ENCODE measurements around the gene MRPL51. TPM values are rescaled to one million over a fixed set of nuclear protein-coding genes. Genes with fewer than 3 reads are reported as not detected.
"Not testable (repeated sequence)": the region's sequence is repeated elsewhere in the genome, so short reads cannot be mapped to it uniquely, and the experiment has no call there.

MRPL51 gene
- 100 to 1,000 TPM; 232 to 275 TPM for total RNA-seq

GRCh38 chr12:6492838-6493496, at the start of gene MRPL51:
Gene MRPL51 (minus strand): TSS chr12:6493262. CDS start chr12:6493136, 126 bp downstream.
- no peaks in the 10 kb centered on the region for H3K27me3 Mint-ChIP-seq
- no peaks in the 10 kb centered on the region for H3K9me3 Mint-ChIP-seq (ENCODE audit: low read depth)
- H3K27ac Mint-ChIP-seq = peak within 1 kb of the TSS; percentile 98
- DNase-seq (peak; percentile 97), ATAC-seq (peak; percentile 73)
- H3K36me3 Mint-ChIP-seq (ENCODE audit: low read depth) = peaks cover 49% of the 10 kb centered on the region
- H3K4me1 Mint-ChIP-seq = peaks cover 33% of the 10 kb centered on the region
- intact Hi-C loops (cut with DNase I, micrococcal nuclease) = loop anchor here (1.0 to 5.0 kb wide), 13 partner anchors 23 to 477 kb away; partner anchors contain the start of genes VAMP1 (in 2 of the 2), COPS7A (in 1 of the 2), EMG1 (in 1 of the 2) and GAPDH (in 1 of the 2)
- ChIA-PET POLR2A (interaction anchor here (0.6 to 1.7 kb wide), 14 partner anchors 21 to 380 kb away, joined by 3 to 19 read pairs (median 4); partner anchors contain the start of genes CD27, COPS7A, GAPDH and SPSB2), CTCF (interaction anchor here (0.6 to 3.7 kb wide), 12 partner anchors 12 to 473 kb away, joined by 3 to 16 read pairs (median 4); partner anchors contain the start of gene VAMP1)
- H3K4me3 Mint-ChIP-seq = peak within 1 kb of the TSS; percentile 94

DNA sequence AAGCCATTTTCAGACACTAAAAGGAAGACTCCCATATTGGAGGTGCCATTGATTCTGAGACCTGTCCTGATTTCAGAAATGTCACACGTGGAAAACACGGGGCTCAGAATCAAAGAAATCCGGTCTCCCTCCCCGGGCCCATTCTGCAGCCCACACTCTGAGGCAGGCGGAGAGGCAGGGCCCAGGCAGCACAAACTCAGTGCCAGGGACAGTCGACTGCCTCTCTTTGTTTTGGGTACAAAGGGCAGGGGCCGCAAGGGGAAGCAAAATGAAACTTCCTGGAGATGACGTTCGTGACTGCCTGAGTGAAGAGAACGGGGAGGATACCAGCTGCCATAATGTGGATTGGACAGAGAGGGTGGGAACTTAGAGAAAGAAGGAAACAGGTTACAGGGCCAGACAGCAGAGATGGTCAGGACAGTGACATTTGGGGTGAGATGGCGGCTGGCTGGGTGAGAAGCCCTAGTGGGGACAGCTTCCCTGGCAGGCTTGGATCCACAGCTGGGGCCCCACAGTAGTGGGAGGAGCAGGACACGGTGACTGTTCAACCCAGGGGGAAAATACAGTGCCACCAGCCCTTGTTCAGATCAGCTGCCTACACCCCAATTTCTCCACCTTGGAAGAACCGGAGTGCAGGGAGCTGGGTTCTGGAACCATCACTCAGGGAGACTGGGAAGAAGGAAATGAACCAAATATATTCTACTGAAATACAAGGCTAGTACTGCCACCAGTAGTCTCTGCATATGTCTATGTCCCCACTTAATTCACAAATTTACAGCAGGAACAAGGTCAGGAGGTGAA, 49.3 kb upstream of the MRPL51 start:
- intact Hi-C loops (cut with DNase I, micrococcal nuclease) = no loop called here
- DNase-seq (no peak), ATAC-seq (no peak)
- H3K4me3 Mint-ChIP-seq = no peak overlapping the region
- no peaks in the 10 kb centered on the region for H3K27me3 Mint-ChIP-seq
- peak overlapping the region; percentile 59 for H3K27ac Mint-ChIP-seq
- peaks cover 21% of the 10 kb centered on the region for H3K36me3 Mint-ChIP-seq (ENCODE audit: low read depth)
- no peaks in the 10 kb centered on the region for H3K9me3 Mint-ChIP-seq (ENCODE audit: low read depth)
- POLR2A ChIA-PET = no interaction called here
- CTCF ChIA-PET = interaction anchor here (0.5 to 9.4 kb wide), 2 partner anchors 13 to 232 kb away, joined by 3 to 141 read pairs; partner anchors contain the start of gene IFFO1
- H3K4me1 Mint-ChIP-seq = peaks cover 43% of the 10 kb centered on the region

DNA sequence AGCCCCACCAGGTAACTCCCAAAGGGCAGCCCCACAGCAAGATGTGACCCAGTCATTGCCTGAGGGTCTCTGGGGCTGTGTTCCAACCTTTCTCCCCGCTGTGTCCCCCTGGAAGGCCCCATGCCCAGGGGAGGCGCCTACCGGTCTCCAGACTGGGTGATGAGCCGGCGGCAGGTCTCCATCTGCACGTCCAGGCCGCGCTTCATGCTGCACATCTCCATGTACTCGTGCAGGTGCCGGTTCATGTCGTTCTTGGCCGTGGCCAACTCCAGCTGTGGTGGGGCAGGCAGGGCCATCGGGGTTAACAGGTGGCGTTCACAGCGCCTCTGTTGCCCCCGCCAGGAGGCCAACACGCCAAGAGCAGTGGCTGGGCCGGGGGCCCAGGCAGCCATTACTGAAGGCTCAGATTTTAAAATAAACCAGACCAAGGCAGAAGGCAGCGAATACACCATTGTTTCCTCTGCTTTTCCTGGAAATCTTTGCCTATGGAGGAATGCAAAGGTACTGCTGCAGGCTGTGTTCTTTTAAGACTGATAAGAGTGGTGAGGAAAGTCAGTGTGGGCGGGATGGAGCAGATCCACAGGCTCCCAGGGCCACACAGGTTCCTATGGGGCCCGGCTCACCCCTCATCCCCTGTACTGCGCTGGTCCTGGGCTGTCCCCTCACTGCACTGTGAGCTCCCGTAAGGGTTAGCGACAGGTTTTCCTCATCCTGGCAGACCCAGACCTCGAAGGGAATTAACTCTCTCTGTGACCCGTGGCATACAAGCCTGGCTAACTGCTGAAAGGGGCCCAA, 48.5 kb upstream of the MRPL51 start:
- intact Hi-C loops (cut with DNase I, micrococcal nuclease) = no loop called here
- Mint-ChIP-seq H3K27me3 (no peaks in the 10 kb centered on the region), H3K27ac (peak overlapping the region; percentile 58), H3K36me3 (ENCODE audit: low read depth) (peaks cover 25% of the 10 kb centered on the region), H3K4me1 (peaks cover 50% of the 10 kb centered on the region), H3K9me3 (ENCODE audit: low read depth) (no peaks in the 10 kb centered on the region), H3K4me3 (no peak overlapping the region)
- ChIA-PET CTCF (interaction anchor here (0.5 to 9.4 kb wide), 3 partner anchors 14 to 233 kb away, joined by 3 to 141 read pairs (median 3); partner anchors contain the start of gene IFFO1), POLR2A (interaction anchor here (0.7 kb wide), 1 partner anchor 9 kb away, joined by 5 read pairs; no protein-coding TSS in a partner anchor)
- ATAC-seq (no peak), DNase-seq (no peak)

GRCh38 chr12:6540181-6540877, 47.3 kb upstream of the MRPL51 start:
- H3K4me1 Mint-ChIP-seq = peaks cover 53% of the 10 kb centered on the region
- ChIA-PET CTCF (interaction anchor here (0.5 to 9.4 kb wide), 13 partner anchors 15 to 312 kb away, joined by 3 to 141 read pairs (median 4); partner anchors contain the start of genes CDCA3, IFFO1 and USP5), POLR2A (interaction anchor here (0.7 to 1.3 kb wide), 4 partner anchors 8 to 283 kb away, joined by 3 to 5 read pairs (median 4); partner anchors contain the start of gene MRPL51)

GRCh38 chr12:6539707-6540134, 46.7 kb upstream of the MRPL51 start:
- peak overlapping the region; percentile 73 for H3K27ac Mint-ChIP-seq
- H3K4me3 Mint-ChIP-seq = no peak overlapping the region
- H3K36me3 Mint-ChIP-seq (ENCODE audit: low read depth) = peaks cover 37% of the 10 kb centered on the region
- intact Hi-C loops (cut with DNase I, micrococcal nuclease) = loop anchor here (1.0 to 10.0 kb wide), 3 partner anchors 17 to 1395 kb away; partner anchors contain the start of genes IFFO1 (in 1 of the 2) and SLC2A3 (in 1 of the 2)
- CTCF ChIA-PET = interaction anchor here (0.5 to 9.4 kb wide), 12 partner anchors 15 to 312 kb away, joined by 3 to 141 read pairs (median 4); partner anchors contain the start of genes CDCA3, IFFO1 and USP5
- peaks cover 53% of the 10 kb centered on the region for H3K4me1 Mint-ChIP-seq
- POLR2A ChIA-PET = interaction anchor here (0.6 to 1.3 kb wide), 7 partner anchors 47 to 352 kb away, joined by 3 to 4 read pairs (median 3); partner anchors contain the start of gene MRPL51
- no peak for ATAC-seq
- H3K9me3 Mint-ChIP-seq (ENCODE audit: low read depth) = no peaks in the 10 kb centered on the region
- peak; percentile 23 for DNase-seq
- no peaks in the 10 kb centered on the region for H3K27me3 Mint-ChIP-seq

More at GRCh38 chr12:6540181-6540877, 47.3 kb upstream of the MRPL51 start:
- Mint-ChIP-seq H3K36me3 (ENCODE audit: low read depth) (peaks cover 31% of the 10 kb centered on the region), H3K4me3 (peak overlapping the region; percentile 45), H3K9me3 (ENCODE audit: low read depth) (no peaks in the 10 kb centered on the region), H3K27me3 (no peaks in the 10 kb centered on the region), H3K27ac (peak overlapping the region; percentile 73)
- DNase-seq (peak; percentile 72), ATAC-seq (peak; percentile 24)
- intact Hi-C loops (cut with DNase I, micrococcal nuclease) = loop anchor here in 1 of 2 experiments (1.0 kb wide), 1 partner anchor 16 kb away; the partner anchor contains the start of gene IFFO1

DNA sequence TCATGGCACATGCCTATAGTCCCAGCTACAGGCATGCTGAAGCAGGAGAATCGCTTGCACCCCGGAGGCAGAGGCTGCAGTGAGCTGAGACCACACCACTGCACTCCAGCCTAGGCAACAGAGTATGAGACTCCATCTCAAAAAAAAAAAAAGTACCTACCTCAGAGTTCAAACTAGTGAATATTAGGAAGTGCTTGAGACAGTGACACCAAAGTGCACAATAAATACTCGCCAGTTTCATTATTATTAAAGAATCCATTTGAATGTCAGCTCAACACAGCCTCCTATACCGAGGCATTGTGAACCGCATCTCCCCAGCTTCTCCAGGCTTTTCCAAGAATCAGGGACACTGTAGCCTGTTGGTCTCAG, 46.2 kb upstream of the MRPL51 start:
- ATAC-seq (no peak), DNase-seq (peak; percentile 40)
- Mint-ChIP-seq H3K27ac (peak overlapping the region; percentile 49), H3K36me3 (ENCODE audit: low read depth) (peaks cover 37% of the 10 kb centered on the region), H3K4me3 (peak overlapping the region; percentile 98), H3K9me3 (ENCODE audit: low read depth) (no peaks in the 10 kb centered on the region), H3K4me1 (peaks cover 53% of the 10 kb centered on the region), H3K27me3 (no peaks in the 10 kb centered on the region)
- ChIA-PET POLR2A (interaction anchor here (0.6 to 1.3 kb wide), 9 partner anchors 46 to 352 kb away, joined by 3 to 4 read pairs (median 3); partner anchors contain the start of genes MRPL51 and USP5), CTCF (interaction anchor here (0.5 to 9.4 kb wide), 11 partner anchors 7 to 334 kb away, joined by 3 to 141 read pairs (median 10); partner anchors contain the start of genes CDCA3, IFFO1, LTBR and NOP2)
- intact Hi-C loops (cut with DNase I, micrococcal nuclease) = loop anchor here in 1 of 2 experiments (5.0 to 10.0 kb wide), 2 partner anchors 217 to 1396 kb away; partner anchors contain the start of gene SLC2A3

DNA sequence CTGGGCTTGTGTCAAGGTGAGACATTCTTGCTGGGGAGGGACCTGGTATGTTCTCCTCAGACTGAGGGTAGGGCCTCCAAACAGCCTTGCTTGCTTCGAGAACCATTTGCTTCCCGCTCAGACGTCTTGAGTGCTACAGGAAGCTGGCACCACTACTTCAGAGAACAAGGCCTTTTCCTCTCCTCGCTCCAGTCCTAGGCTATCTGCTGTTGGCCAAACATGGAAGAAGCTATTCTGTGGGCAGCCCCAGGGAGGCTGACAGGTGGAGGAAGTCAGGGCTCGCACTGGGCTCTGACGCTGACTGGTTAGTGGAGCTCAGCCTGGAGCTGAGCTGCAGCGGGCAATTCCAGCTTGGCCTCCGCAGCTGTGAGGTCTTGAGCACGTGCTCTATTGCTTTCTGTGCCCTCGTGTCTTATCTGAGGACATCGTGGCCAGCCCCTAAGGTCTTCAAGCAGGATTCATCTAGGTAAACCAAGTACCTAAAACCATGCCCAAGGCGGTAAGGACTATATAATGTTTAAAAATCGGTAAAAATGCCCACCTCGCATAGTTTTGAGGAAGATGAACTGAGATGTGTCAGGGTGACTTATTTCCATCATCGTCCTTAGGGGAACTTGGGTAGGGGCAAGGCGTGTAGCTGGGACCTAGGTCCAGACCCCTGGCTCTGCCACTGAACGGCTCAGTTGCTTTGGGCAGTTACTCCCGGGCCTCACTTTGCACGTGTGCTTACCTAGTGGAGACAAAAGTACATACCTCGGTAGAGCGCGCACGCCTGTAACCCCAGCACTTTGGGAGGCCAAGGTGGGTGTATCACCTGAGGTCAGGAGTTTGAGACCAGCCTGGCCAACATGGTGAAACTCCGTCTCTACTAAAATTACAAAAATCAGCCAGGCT, 45.6 kb upstream of the MRPL51 start:
- ChIA-PET CTCF (interaction anchor here (0.5 to 9.4 kb wide), 20 partner anchors 8 to 378 kb away, joined by 3 to 141 read pairs (median 6); partner anchors contain the start of genes CDCA3, IFFO1, LTBR and MRPL51), POLR2A (interaction anchor here (0.5 to 1.3 kb wide), 9 partner anchors 15 to 326 kb away, joined by 3 to 6 read pairs (median 4); partner anchors contain the start of genes MRPL51 and USP5)
- H3K4me1 Mint-ChIP-seq = peaks cover 53% of the 10 kb centered on the region
- DNase-seq (peak; percentile 44), ATAC-seq (no peak)
- no peaks in the 10 kb centered on the region for H3K9me3 Mint-ChIP-seq (ENCODE audit: low read depth)
- peaks cover 41% of the 10 kb centered on the region for H3K36me3 Mint-ChIP-seq (ENCODE audit: low read depth)
- intact Hi-C loops (cut with DNase I, micrococcal nuclease) = loop anchor here in 1 of 2 experiments (1.0 to 10.0 kb wide), 4 partner anchors 17 to 1396 kb away; partner anchors contain the start of gene SLC2A3
- peak overlapping the region; percentile 97 for H3K27ac Mint-ChIP-seq
- H3K27me3 Mint-ChIP-seq = no peaks in the 10 kb centered on the region
- peak overlapping the region; percentile 98 for H3K4me3 Mint-ChIP-seq

- Mint-ChIP-seq H3K4me3 (peak overlapping the region; percentile 98), H3K4me1 (peaks cover 56% of the 10 kb centered on the region), H3K36me3 (ENCODE audit: low read depth) (peaks cover 47% of the 10 kb centered on the region), H3K27ac (peak overlapping the region; percentile 97)
- ChIA-PET POLR2A (interaction anchor here (0.6 to 1.6 kb wide), 5 partner anchors 14 to 317 kb away, joined by 3 to 5 read pairs (median 4); no protein-coding TSS in a partner anchor), CTCF (interaction anchor here (0.5 to 9.4 kb wide), 22 partner anchors 9 to 379 kb away, joined by 3 to 141 read pairs (median 4); partner anchors contain the start of genes CD27, IFFO1, MRPL51 and NOP2)
- H3K27me3 Mint-ChIP-seq; ATAC-seq; H3K9me3 Mint-ChIP-seq (ENCODE audit: low read depth): not testable (repeated sequence)
- DNase-seq = peak; percentile 92
- intact Hi-C loops (cut with DNase I, micrococcal nuclease) = loop anchor here (1.0 to 10.0 kb wide), 4 partner anchors 18 to 1397 kb away; partner anchors contain the start of gene SLC2A3 (in 1 of the 2)
These were observed 44.7 kb upstream of the MRPL51 start for GRCh38 chr12:6537580-6538419.
